DMS 273 (cell line): ENCODE measurements around the gene LMAN1.
A peak's percentile ranks its signal among the peaks of the same experiment; 100 is the strongest.

Experiments
- DNase-seq: peaks from one replicate; lab custom pipeline; 2025; ENCODE audit not compliant: unreplicated experiment; lab: John Stamatoyannopoulos, UW

Gene LMAN1

DNA sequence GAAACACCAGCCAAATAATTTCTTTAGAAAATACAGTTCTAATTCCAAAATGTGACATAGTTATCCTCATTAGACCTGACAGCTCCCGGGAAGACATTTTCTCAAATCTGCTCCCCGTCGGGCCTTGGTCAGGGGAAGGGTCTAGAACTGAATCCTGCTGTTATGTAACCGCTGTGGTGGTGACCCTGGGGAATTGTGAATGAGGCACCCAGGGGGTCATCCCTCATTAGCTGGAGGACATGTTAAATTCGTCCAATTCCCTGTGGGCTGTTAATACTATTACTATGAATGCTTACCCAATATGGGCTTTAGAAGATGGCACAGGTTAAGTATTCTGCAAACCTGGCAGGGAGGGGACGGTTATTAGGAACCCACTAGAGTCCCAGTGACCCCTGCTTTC is 52.4 kb downstream of the LMAN1 start:
- DNase-seq = no peak

DNA sequence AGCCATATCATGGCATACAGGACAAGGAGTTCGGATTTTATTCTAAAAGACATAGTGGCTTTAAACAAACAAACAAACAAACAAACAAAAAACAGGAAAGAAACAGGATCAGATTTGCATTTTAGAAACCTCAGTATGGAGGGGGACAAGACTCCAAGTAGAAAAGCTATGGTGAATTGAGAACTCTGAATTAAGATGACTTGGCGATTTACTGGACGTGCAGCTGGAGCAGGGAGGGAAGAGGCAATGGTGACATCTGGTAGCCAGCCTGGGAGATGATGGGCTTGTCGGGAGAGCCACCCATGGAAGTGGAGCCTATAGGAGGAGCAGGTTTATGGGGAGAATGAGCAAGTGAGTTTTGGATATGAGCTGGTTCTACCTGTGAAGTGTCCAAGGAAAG is 53.8 kb downstream of the LMAN1 start:
- DNase-seq = no peak

DNA sequence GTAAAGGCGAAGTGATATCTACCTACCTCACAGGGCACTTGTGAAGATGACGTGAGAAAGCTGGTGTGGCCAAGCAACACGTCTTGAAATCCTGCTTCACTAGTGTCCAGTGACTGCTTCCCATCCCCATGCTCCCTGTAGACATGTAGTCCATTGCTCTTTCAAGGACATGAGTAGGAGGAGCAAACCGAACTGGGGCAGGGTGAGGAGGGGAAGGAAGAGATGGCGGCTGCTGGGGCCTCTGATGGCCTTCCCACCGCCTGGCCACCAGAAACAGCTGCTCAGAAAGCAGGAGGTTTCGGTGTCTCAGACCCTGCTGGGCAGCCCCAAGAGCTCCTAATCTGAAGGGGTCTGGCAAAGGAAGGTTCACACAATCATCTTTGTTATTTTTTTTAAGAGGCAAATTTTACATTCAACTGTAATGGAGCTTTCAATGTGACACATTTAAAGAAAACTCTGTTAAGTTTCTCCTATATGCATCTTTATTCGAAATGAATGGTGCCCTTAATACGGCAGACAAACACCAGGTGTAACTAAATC is 55.3 kb downstream of the LMAN1 start:
- no peak for DNase-seq

DNA sequence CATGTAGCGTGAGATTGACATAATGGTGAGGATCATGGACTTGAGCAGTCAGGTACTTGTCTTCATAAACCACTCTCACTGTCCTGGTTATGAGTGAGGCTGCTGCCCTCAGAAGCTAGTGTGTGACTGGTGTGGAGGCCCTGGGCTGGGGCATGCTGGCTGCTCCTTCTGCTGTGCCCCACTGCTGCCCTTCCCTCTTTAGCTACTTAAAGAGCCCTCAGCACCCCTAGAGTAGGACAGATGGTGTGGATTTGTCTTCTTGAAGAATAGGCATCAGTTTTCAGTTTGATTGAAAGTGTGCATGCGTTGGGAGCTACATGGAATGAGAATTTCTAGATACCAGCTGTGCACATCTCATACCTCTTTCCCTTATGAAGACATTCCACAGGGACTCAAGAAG is 56.1 kb downstream of the LMAN1 start:
- peak; percentile 28 for DNase-seq

DNA sequence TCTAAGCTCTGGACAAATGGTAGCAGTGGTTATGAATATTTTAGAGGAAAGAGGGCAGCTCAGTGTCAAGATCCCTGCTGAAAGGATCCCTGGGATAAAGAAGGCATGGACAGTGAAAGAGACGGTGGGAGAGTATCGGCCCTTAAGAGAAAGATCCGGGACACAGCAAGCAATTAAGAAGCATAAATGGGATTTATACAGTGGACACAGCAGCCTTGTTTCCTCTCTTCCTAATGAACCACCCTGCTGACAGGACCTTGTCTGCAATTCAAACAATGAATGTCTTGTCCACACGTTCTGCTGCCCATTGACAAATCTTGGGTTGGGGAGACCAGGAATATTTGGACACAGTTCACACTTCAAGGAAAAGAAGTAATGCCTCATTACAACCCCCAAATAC is 57.1 kb downstream of the LMAN1 start:
- DNase-seq = no peak

DNA sequence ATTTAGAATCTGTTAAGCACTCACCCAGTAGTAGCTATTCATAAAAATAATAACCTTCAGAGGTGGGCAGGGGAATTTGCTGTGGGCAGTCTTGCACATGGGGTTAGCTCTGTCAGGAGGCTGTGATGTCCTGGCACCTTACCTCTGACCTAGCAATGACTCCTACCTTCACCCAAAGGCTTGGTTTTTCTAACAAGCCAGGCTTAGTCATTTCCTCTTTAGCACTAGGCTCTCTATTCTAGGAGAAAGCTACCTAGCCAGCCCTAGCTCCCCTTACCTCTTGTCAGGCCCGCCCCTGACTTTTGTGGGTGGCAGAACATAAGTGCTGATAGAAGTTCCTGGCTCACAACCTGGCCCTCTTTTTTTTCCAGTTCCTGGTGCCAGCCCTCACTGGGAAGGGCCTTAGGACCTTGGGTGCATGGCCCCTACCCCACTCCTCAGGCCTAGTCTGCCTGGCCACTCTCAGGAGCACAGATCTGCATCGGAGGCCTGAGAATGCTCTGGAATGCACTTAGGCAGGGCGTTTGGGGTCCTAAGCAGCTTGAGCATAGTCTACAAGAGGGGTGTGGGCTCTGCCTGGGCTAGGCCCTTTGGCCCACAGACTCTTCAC is 58.3 kb downstream of the LMAN1 start:
- DNase-seq = no peak

DNA sequence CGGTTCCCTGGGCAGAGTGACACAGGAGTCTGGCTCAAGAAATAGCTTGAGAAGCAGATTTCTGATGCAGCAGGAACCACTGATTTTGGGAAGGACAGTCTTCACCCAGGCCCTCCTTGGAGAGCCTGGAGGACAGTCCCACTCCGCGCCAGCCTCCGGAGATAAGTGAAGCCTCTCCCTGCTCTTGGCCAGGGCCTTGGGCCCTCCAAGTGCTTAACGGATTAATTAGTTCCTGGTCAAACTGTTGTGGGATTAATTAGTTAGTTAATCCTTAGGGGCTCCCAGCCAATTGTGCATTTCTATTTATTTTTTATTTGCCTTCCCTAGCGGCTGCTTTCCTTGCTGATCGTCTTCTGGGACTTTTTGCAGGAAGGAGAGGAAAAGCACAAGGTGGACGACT is 60.2 kb downstream of the LMAN1 start:
- no peak for DNase-seq

DNA sequence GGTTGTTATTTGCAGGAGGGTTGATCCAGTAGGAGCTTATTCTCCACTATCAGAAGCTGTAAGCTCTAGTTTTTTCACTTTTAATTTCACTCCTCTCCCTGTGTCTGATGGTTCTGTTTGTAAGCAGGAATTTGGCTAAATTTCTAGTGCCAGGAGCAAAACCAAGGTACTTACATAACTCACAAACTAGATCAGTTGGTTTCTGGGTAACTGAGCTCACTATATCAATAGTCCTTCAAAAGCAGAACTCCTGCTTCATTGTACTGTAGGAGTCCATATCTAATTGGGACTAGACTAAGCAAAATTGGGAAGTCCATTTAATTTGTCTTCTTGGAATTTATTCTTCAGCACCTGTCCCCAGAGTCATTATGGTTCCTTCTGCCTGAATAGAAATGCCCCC is 65.7 kb downstream of the LMAN1 start:
- DNase-seq = no peak

DNA sequence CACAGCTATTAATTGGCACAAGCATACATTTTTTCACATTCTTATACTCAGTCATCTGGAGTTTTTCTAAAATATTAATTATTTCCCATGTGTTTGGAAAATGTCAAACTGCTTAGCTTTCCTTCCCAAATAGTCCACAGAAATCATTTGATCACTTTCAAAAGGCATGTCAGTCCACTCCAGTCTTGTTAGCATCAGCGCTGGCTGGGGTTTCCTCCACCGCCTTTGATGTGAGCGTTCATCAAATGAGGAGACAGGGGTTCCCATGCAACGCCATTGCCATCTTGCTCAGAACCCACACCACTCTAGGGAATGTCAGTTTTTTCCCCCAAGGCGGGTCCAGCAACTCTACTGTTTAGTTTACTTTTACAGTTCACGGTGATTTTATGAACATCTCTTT is 72.7 kb downstream of the LMAN1 start:
- no peak for DNase-seq

DNA sequence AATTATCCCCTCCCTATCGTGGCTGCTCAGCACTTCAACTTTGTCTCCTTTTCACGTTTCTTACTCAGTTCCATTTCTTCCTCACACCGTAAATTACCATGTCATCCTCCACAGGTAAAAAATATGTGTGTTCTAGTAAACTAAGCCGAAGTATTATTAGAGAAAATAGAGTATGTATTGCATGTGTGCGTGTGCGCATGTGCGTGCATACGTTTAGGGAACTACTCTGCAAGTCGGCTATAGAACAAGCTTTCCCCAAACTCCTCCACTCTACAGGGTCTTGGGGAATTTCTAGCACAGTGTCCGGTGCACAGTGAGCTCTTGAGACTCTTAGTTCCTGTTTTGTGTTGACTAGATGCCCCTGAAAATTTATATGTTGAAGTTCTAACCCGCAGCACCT is 76.7 kb downstream of the LMAN1 start:
- no peak for DNase-seq

DNA sequence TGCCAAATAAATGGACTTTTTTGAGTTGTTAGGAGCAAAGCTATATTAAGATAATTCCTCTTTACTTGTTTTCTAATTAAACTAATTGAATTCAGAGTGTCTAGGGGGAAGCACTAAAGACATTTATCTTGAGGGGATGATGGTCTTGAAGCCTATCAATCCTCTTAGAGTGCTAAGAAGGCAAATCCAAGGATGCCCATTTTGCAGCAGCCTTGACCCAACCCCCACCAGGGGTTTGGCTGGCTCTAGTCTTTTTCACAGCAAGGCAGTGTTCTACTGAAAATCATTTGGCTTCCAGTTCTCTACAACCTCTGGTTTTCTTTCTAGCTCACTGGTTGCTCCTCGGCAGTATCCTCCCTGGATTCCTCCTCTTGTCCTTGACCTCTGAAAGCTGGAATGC is 79.3 kb downstream of the LMAN1 start:
- DNase-seq = no peak

DNA sequence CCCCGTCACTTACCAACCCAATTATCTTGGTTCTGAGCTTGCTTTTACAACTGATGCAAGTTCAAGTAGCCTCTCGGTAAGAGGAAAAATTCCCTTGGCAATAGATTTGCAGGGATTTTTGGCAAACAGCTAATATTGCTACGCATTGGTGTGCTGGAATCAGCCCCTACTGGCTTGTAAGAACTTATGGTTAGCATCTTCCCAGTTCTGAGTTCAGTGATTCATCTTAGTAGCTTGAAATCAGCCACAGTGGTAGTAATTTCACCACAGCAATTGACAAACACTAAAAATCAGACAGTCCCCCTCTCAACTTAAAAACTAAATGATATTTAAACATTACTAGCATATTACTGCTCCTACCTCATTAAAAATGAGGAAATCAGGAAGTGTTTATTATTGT is 79.9 kb downstream of the LMAN1 start:
- no peak for DNase-seq

DNA sequence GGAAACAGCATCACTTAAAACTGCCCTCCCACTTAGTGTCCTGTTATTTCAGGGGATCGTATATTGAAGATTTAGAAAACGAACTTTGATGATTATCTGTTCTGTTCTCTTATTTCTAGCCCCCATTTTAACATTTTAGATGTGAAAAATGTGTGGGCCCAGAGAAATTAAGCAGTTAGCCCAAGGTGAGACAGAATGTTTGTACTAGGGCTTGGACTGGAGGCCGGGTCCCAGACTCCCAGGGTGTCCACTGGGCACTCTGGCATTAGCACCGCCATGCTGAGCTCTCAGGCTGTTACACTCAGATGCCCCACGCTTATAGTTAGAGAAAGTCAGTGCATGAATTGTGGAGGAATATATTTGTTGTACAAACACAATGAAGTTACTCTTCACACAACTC is 80.3 kb downstream of the LMAN1 start:
- no peak for DNase-seq
